Large intestine (tissue), 3 donors: Measurements from ENCODE around the gene PCBP3. TPM values are rescaled to one million over a fixed set of nuclear protein-coding genes. Genes with fewer than 3 reads are reported as not detected.

Source experiments
- DNase-seq, 2 donors: peaks; one replicate each; pipeline versions ENCODE4 v3.0.0 to v3.0.0-alpha.2; 2013
- H3K27ac ChIP-seq: one replicate; pipeline ENCODE4 v1.5.1; 2013; ENCODE audit warnings: low read length
- H3K27me3 ChIP-seq: 2 replicates; pipeline ENCODE4 v1.6.1; 2013; ENCODE audit warnings: low read length; ENCODE audit not compliant: control insufficient read depth, insufficient read depth
- H3K36me3 ChIP-seq: 2 replicates; pipeline ENCODE4 v1.6.1; 2013; ENCODE audit warnings: low read length; ENCODE audit not compliant: control insufficient read depth, insufficient read depth
- H3K4me1 ChIP-seq: one replicate; pipeline ENCODE4 v1.6.1; 2013; ENCODE audit warnings: low read length; ENCODE audit not compliant: control insufficient read depth, insufficient read depth
- H3K4me3 ChIP-seq: one replicate; pipeline ENCODE4 v1.5.1; 2013; ENCODE audit warnings: low read length
- H3K9me3 ChIP-seq: one replicate; pipeline ENCODE4 v1.6.1; 2013; ENCODE audit warnings: mild to moderate bottlenecking, low read depth, low read length, moderate library complexity; ENCODE audit not compliant: control insufficient read depth
- WGBS: methylation state at CpG from one replicate; pipeline ENCODE4 v1.1.5; 2013; ENCODE audit warnings: low lambda C conversion rate; ENCODE audit not compliant: insufficient coverage; 5-methylcytosine and 5-hydroxymethylcytosine counted together
- polyA plus RNA-seq: library from polyadenylated mRNA; unstranded; fragments of 120-200 nt; gene quantifications from one replicate; pipeline ENCODE4 v1.2.1, GENCODE V29; 2013

The PCBP3 gene
- polyA plus RNA-seq, 1 donor, result 7.4 TPM

DNA sequence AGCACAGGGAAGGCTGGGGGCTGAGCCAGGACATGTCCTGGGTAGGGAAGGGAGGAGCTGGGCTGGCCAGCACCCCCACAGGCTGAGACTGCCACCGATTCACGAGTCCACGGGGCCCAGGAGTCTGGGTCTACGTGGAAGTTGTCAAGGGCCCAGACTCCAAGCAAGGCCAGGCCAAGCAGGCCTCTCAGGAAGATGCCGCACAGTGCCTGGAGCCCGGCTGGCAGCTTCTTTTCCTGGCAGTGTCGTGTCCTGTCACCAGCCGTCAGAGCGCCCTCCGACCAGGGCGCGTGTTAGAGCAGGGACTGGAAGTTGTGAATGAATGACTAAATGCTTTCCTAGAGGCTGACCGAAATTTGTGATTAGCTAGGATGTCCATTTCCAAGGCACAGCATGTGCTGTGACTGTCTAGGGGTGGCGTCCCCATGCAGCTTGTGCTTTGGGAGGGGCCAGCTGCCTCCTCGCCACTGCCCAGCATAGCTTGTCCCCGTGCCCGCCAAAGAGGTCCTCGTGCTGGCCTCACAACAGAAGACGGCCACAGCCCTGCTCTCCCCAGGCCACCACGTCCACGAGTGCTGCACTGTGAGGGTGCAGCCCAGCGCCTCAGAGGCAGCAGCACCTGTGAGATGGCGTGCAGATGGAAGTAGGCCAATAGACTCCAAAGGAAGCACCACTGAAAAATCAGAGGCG lies 190.6 kb downstream of the PCBP3 start:
- no CpG with 5 or more reads among the region's 24 CpGs for WGBS
- no peak for DNase-seq
- no peaks in the 10 kb centered on the region for H3K36me3 ChIP-seq
- H3K4me1 ChIP-seq, result peaks cover 5% of the 10 kb centered on the region
- no peaks in the 10 kb centered on the region for H3K27me3 ChIP-seq
- no peaks in the 10 kb centered on the region for H3K9me3 ChIP-seq
- no peak overlapping the region for H3K27ac ChIP-seq
- no peak overlapping the region for H3K4me3 ChIP-seq

DNA sequence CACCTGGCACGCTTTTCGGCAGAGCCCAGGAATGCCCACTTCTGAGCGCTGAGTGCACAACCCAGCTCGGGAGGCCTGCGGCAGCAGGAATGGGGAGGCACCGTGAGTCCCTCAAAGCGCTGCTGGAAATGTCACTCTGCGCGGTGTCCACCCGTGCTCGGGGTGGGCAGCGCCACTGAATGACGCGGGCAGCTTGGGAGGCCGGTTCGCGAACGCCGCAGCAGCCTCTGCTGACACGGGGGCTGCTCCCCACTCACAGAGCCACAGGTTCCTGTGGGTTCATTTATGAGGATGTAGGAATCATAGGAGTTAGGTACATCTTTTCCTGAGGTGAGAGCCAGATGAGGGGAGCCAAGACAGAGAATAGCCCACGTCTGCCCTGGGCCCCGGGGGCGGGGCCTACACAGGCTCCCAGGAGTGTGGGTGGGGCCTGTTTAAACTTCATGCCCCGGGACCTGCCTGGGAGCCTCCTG lies 191.3 kb downstream of the PCBP3 start:
- DNase-seq, result no peak
- no CpG with 5 or more reads among the region's 24 CpGs for WGBS
- no peaks in the 10 kb centered on the region for H3K36me3 ChIP-seq
- peaks cover 5% of the 10 kb centered on the region for H3K4me1 ChIP-seq
- H3K27ac ChIP-seq, result no peak overlapping the region
- no peaks in the 10 kb centered on the region for H3K27me3 ChIP-seq
- H3K9me3 ChIP-seq, result no peaks in the 10 kb centered on the region
- H3K4me3 ChIP-seq, result no peak overlapping the region

DNA sequence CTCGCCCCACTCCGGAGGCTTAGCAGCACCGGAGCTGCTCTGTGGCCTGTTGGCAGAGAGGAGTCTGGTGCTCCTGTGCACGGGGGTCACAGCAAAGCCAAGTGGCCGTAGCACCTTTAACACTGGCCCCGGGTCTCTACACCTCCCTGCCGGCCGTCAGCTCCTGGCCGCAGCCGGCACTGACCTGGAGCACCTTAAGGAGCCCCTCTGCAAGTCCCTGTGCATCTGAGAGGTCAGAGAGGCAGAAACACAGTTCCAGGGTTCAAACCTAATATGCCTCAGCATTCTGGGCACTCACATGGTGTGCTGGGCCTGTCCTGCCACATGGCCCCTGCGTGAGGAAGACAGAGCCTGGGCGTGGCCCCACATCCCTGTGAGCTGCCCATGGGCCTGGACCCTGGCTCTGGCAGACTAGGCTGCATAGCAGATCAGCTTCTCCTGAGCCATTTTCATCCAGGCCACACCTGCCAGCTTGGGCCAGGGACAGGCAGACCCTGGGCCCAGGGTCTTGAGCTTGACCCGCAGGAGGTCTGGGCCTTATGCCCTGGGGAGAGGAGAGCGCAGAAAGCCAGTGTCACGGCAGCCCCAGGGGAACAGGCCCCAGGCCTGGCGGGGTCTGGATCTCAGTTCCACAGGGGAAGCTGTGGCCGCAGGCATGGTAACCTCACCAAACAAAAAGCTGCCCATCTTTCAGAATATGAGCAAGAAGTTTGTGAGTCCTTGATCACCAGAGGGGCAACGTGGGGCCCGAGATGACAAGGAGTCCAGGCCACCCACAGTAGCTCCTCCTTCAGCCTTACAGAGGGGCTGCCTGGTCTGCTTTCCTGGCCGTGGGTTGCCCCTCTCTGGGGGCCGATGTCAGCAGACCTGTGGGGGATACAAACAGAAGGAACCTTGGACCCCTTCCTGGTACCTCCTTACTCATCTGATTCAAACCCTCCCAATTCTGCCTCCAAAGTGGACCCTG lies 192.1 kb downstream of the PCBP3 start:
- Histone ChIP-seq H3K36me3 (no peaks in the 10 kb centered on the region), H3K4me3 (no peak overlapping the region), H3K27me3 (no peaks in the 10 kb centered on the region), H3K9me3 (no peaks in the 10 kb centered on the region), H3K4me1 (peaks cover 3% of the 10 kb centered on the region), H3K27ac (no peak overlapping the region)
- DNase-seq, result no peak
- no CpG with 5 or more reads among the region's 21 CpGs for WGBS

DNA sequence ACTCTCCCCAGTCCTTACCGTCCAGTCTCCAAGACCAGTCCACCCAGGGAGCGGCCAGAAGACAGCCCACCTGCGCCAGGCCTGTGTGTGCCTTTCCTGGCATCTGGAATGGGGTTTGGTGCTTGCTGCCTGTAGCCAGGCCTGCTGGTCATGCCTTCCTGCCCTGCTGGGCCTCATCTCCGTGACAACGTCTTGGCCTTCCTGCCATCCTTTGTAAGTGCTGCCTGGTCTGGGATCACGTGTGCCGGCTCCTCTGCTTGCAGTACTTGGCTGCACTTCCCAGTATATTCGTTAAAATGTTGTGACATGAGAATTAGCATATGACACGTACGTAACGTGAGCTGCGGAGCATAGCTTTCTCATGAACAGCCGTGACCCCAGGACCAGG lies 192.7 kb downstream of the PCBP3 start:
- no peak for DNase-seq
- Histone ChIP-seq H3K4me1 (no peaks in the 10 kb centered on the region), H3K27me3 (no peaks in the 10 kb centered on the region), H3K27ac (no peak overlapping the region), H3K36me3 (no peaks in the 10 kb centered on the region), H3K4me3 (no peak overlapping the region), H3K9me3 (no peaks in the 10 kb centered on the region)
- 80% methylated on average over 2 of the region's 13 CpGs for WGBS

DNA sequence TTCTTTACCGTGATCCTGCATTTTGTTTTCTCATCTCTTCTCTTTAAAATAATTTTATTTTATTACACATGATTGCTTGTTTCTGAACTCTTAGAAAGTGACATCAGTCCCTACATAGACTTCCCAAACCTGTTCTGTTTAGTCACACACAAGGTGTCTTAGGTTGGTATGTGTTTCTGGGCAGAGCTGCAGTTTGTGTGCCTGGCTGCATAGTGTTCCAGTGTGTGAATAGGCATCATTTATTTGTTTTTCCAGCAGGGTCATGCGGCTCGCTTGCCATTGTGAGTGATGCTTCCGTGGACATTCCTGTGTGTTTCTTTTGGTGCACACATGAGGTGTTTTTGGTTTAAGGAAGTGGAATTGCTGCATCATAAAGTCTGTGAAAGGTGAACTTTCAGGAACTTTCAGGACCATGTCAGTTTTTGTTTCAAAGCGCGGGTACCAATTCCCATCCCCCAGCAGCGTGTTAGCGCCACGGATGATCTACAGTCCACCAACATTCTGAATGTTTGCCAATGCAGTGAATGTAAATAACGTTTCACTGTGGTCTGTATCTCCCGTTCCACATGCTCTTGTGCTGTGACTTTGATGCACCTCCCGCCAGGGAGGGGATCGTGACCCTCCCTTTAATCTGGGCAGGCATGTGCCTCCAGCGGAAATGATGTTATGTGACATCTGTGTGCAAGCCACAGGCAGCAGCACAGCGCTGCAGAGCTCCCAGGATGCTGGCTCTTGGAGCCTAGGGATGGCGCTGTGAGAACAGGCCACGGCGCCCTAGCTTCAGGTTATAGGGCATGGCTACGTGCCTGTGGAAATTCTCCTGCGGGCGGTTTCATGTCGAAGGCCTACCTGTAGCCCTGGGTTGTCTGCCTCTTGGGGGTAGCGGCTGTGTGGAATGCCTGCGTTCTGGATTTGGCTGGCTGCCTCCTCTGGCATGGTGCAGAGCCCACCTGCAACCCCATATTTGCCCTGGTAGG lies 193.5 kb downstream of the PCBP3 start:
- Histone ChIP-seq H3K4me1 (no peaks in the 10 kb centered on the region), H3K27me3 (no peaks in the 10 kb centered on the region), H3K4me3 (no peak overlapping the region), H3K27ac (no peak overlapping the region), H3K36me3 (no peaks in the 10 kb centered on the region), H3K9me3 (no peaks in the 10 kb centered on the region)
- 100% methylated on average over 1 of the region's 24 CpGs for WGBS
- DNase-seq, result no peak

DNA sequence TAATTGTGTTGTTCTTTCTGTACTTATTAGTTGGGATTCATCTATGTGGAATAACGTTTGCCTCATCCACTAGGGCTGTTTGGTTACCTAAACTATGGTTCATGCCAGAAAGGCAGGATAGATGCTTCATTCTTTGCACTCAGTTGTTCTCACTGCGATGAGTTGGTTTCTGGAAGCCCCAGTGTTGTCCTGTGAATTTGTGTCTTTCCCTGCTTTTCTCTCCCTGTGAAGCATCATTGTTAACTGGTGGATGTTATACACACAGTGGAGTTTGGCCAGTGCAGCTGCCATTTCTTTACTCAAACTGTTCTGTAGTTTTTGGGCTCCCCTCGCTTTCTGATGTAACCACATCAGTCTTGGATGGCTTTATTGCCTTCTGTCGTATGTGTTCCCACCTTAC lies 194.4 kb downstream of the PCBP3 start:
- H3K27ac ChIP-seq, result no peak overlapping the region
- H3K36me3 ChIP-seq, result no peaks in the 10 kb centered on the region
- no peak overlapping the region for H3K4me3 ChIP-seq
- H3K9me3 ChIP-seq, result no peaks in the 10 kb centered on the region
- no peaks in the 10 kb centered on the region for H3K27me3 ChIP-seq
- H3K4me1 ChIP-seq, result no peaks in the 10 kb centered on the region
- no peak for DNase-seq
- 71% methylated on average over 2 of the region's 4 CpGs for WGBS

DNA sequence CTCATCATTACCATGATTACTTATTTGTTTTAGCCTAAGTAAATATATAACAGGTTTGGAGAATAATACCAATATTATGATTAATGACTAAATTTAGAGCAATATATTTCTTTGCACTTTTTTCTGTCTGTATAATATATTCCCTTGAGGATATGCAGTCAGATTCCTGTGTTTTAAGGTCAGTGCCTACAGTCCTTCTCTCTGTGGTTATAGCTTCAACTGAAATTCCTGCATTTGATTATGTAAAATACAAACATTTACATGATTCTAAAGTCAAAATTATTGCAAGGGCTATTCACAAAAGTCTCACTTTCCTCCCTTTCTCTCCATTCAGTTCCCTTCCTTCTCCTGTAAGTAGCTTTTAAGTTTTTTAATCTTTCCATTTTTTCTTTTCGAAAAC lies 195.1 kb downstream of the PCBP3 start:
- H3K4me1 ChIP-seq, result no peaks in the 10 kb centered on the region
- WGBS, result 93% methylated on average over 1 of the region's 1 CpG
- no peaks in the 10 kb centered on the region for H3K36me3 ChIP-seq
- no peak overlapping the region for H3K4me3 ChIP-seq
- H3K27ac ChIP-seq, result no peak overlapping the region
- no peak for DNase-seq
- no peaks in the 10 kb centered on the region for H3K9me3 ChIP-seq
- H3K27me3 ChIP-seq, result no peaks in the 10 kb centered on the region

DNA sequence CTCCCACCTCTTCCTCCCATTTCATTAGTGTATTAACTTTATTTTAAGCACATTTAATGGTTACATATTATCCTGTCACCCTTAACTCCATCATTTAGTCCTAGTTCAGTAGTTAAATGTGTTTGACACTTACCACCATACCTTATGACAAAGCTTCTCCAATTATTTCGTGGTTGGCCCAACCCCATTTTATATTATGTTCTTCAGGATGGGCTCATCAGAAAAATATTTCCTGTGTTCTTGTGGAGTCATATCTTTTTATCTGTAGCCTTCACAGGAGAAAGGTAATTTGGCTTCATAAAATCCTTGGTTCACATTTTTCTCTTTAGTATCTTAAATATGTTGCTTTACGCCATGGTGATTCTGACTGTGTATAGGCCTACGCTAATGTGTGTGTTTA lies 195.7 kb downstream of the PCBP3 start:
- Histone ChIP-seq H3K4me3 (no peak overlapping the region), H3K27me3 (no peaks in the 10 kb centered on the region), H3K27ac (no peak overlapping the region), H3K36me3 (no peaks in the 10 kb centered on the region), H3K9me3 (no peaks in the 10 kb centered on the region), H3K4me1 (no peaks in the 10 kb centered on the region)
- no peak for DNase-seq
- 95% methylated on average over 3 of the region's 3 CpGs for WGBS

DNA sequence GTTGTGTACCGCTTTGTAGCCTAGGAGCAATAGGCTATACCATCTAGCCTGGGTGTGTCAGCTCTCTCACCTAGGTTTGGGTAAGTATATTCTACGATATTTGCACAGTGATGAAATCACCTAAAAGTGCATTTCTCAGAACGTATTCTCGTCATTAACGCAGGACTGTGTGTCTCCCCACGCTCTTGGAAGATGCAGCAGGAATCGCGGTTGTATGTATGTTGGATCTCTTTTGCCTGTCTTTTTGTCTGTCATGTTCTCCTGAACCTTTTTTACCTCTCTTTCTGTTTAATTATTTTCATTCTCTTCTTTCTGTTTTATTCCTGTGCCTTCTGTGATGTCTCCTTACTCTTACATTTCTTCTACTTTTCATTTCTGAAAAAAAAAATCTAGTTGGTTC lies 197.5 kb downstream of the PCBP3 start:
- Histone ChIP-seq H3K27me3 (no peaks in the 10 kb centered on the region), H3K36me3 (no peaks in the 10 kb centered on the region), H3K4me1 (no peaks in the 10 kb centered on the region), H3K27ac (no peak overlapping the region), H3K4me3 (no peak overlapping the region), H3K9me3 (no peaks in the 10 kb centered on the region)
- no peak for DNase-seq
- WGBS, result 93% methylated on average over 6 of the region's 8 CpGs

DNA sequence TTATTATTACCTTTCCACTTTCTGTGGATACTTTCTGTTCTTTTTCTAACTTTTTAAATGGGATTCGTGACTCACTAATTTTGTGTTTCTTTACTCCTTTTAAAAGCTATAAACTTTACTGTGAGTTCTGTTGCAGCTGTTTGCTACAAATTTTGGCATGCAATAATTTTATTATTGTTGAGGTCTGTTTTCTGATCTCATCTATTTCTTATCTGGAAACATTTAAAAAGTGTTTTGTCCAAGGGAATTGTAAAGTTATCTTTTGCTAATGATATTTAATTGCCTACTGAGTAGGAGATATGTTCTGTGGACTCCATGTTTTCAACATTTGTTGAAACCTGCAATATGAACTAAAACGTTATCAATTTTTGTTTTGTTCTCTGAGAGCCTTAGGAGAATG lies 199.9 kb downstream of the PCBP3 start:
- Histone ChIP-seq H3K4me3 (no peak overlapping the region), H3K9me3 (no peaks in the 10 kb centered on the region), H3K4me1 (no peaks in the 10 kb centered on the region), H3K27me3 (no peaks in the 10 kb centered on the region), H3K27ac (no peak overlapping the region), H3K36me3 (no peaks in the 10 kb centered on the region)
- no peak for DNase-seq
- WGBS, result 100% methylated on average over 2 of the region's 2 CpGs
